ENCODE data around the gene RPS6KA3.

The RPS6KA3 gene

GRCh38 chrX:20135944-20136343 lies 130.8 kb downstream of the RPS6KA3 start:
- no peak for ATAC-seq
- TF ChIP-seq ARNTL (CRISPR knock-in tag; IDR thresholded peaks at IDR 0.05; ENCODE audit: borderline replicate concordance, low read depth) (no peak), ZNF70 (CRISPR knock-in tag; IDR thresholded peaks at IDR 0.05) (no peak), BACH2 (CRISPR knock-in tag; IDR thresholded peaks at IDR 0.05; ENCODE audit: borderline replicate concordance) (no peak), TCF4 (CRISPR knock-in tag; IDR thresholded peaks at IDR 0.05; ENCODE audit: borderline replicate concordance) (no peak), OSR1 (CRISPR knock-in tag; IDR thresholded peaks at IDR 0.05) (no peak), ZFP3 (CRISPR knock-in tag; IDR thresholded peaks at IDR 0.05) (no peak), SNAI2 (CRISPR knock-in tag; IDR thresholded peaks at IDR 0.05) (no peak), GLIS3 (CRISPR knock-in tag; IDR thresholded peaks at IDR 0.05) (no peak), ESRRG (CRISPR knock-in tag; IDR thresholded peaks at IDR 0.05) (no peak), PATZ1 (CRISPR knock-in tag; IDR thresholded peaks at IDR 0.05; ENCODE audit: borderline replicate concordance) (no peak), RARB (CRISPR knock-in tag; IDR thresholded peaks at IDR 0.05) (no peak), ZC3H10 (CRISPR knock-in tag; IDR thresholded peaks at IDR 0.05) (no peak), TOX (CRISPR knock-in tag; IDR thresholded peaks at IDR 0.05; ENCODE audit: borderline replicate concordance) (no peak), CSDC2 (CRISPR knock-in tag; IDR thresholded peaks at IDR 0.05) (no peak), PPARA (CRISPR knock-in tag; IDR thresholded peaks at IDR 0.05; ENCODE audit: borderline replicate concordance) (no peak)
- TF ChIP-seq, protein P1, sequence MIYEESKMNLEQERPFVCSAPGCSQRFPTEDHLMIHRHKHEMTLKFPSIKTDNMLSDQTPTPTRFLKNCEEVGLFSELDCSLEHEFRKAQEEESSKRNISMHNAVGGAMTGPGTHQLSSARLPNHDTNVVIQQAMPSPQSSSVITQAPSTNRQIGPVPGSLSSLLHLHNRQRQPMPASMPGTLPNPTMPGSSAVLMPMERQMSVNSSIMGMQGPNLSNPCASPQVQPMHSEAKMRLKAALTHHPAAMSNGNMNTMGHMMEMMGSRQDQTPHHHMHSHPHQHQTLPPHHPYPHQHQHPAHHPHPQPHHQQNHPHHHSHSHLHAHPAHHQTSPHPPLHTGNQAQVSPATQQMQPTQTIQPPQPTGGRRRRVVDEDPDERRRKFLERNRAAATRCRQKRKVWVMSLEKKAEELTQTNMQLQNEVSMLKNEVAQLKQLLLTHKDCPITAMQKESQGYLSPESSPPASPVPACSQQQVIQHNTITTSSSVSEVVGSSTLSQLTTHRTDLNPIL (CRISPR knock-in tag; IDR thresholded peaks at IDR 0.05; ENCODE audit: low read depth), result no peak
- TF ChIP-seq, protein P2, sequence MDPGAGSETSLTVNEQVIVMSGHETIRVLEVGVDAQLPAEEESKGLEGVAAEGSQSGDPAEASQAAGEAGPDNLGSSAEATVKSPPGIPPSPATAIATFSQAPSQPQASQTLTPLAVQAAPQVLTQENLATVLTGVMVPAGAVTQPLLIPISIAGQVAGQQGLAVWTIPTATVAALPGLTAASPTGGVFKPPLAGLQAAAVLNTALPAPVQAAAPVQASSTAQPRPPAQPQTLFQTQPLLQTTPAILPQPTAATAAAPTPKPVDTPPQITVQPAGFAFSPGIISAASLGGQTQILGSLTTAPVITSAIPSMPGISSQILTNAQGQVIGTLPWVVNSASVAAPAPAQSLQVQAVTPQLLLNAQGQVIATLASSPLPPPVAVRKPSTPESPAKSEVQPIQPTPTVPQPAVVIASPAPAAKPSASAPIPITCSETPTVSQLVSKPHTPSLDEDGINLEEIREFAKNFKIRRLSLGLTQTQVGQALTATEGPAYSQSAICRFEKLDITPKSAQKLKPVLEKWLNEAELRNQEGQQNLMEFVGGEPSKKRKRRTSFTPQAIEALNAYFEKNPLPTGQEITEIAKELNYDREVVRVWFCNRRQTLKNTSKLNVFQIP (CRISPR knock-in tag; IDR thresholded peaks at IDR 0.05; ENCODE audit: borderline replicate concordance, low read depth), result no peak

DNA sequence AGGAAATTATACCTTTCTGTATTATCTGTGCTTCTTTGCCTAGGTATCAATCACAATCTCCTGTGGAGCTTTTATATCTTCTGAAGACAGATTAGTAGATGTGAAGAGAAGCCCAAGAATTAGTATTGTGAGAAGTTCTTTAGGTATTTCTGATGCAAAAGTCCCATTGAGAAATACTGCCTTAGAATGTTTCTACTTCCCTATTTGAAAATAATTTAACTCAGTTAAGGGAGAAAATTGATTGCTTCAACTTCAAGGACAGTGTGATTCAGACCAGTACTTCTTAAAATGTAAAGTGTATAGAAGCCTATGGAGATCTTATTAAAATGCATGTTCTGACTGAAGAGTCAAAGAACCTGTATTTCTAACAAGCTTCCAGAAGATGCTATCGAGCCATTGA lies 134.0 kb downstream of the RPS6KA3 start:
- no peak for ATAC-seq
- TF ChIP-seq ESRRG (CRISPR knock-in tag; IDR thresholded peaks at IDR 0.05) (no peak), CSDC2 (CRISPR knock-in tag; IDR thresholded peaks at IDR 0.05) (no peak), ZC3H10 (CRISPR knock-in tag; IDR thresholded peaks at IDR 0.05) (no peak), SNAI2 (CRISPR knock-in tag; IDR thresholded peaks at IDR 0.05) (no peak)
- TF ChIP-seq, protein P1 (CRISPR knock-in tag; IDR thresholded peaks at IDR 0.05; ENCODE audit: low read depth), result no peak

GRCh38 chrX:20130357-20130756 lies 136.4 kb downstream of the RPS6KA3 start:
- ATAC-seq, result no peak
- no peak for TF ChIP-seq SNAI2 (CRISPR knock-in tag; IDR thresholded peaks at IDR 0.05)
- no peak for TF ChIP-seq RARB (CRISPR knock-in tag; IDR thresholded peaks at IDR 0.05)
- TF ChIP-seq, protein P3, sequence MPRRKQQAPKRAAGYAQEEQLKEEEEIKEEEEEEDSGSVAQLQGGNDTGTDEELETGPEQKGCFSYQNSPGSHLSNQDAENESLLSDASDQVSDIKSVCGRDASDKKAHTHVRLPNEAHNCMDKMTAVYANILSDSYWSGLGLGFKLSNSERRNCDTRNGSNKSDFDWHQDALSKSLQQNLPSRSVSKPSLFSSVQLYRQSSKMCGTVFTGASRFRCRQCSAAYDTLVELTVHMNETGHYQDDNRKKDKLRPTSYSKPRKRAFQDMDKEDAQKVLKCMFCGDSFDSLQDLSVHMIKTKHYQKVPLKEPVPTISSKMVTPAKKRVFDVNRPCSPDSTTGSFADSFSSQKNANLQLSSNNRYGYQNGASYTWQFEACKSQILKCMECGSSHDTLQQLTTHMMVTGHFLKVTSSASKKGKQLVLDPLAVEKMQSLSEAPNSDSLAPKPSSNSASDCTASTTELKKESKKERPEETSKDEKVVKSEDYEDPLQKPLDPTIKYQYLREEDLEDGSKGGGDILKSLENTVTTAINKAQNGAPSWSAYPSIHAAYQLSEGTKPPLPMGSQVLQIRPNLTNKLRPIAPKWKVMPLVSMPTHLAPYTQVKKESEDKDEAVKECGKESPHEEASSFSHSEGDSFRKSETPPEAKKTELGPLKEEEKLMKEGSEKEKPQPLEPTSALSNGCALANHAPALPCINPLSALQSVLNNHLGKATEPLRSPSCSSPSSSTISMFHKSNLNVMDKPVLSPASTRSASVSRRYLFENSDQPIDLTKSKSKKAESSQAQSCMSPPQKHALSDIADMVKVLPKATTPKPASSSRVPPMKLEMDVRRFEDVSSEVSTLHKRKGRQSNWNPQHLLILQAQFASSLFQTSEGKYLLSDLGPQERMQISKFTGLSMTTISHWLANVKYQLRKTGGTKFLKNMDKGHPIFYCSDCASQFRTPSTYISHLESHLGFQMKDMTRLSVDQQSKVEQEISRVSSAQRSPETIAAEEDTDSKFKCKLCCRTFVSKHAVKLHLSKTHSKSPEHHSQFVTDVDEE (CRISPR knock-in tag; IDR thresholded peaks at IDR 0.05), result no peak
- no peak for TF ChIP-seq ZFP30 (CRISPR knock-in tag; IDR thresholded peaks at IDR 0.05)
- no peak for TF ChIP-seq TCF4 (CRISPR knock-in tag; IDR thresholded peaks at IDR 0.05; ENCODE audit: borderline replicate concordance)
- TF ChIP-seq TOX (CRISPR knock-in tag; IDR thresholded peaks at IDR 0.05; ENCODE audit: borderline replicate concordance), result no peak
- TF ChIP-seq GLIS3 (CRISPR knock-in tag; IDR thresholded peaks at IDR 0.05), result no peak
- TF ChIP-seq ESRRG (CRISPR knock-in tag; IDR thresholded peaks at IDR 0.05), result no peak
- no peak for TF ChIP-seq PATZ1 (CRISPR knock-in tag; IDR thresholded peaks at IDR 0.05; ENCODE audit: borderline replicate concordance)
